ENCODE data around the gene ID4.
A peak's percentile ranks its signal among the peaks of the same experiment; 100 is the strongest.

ID4 gene

DNA sequence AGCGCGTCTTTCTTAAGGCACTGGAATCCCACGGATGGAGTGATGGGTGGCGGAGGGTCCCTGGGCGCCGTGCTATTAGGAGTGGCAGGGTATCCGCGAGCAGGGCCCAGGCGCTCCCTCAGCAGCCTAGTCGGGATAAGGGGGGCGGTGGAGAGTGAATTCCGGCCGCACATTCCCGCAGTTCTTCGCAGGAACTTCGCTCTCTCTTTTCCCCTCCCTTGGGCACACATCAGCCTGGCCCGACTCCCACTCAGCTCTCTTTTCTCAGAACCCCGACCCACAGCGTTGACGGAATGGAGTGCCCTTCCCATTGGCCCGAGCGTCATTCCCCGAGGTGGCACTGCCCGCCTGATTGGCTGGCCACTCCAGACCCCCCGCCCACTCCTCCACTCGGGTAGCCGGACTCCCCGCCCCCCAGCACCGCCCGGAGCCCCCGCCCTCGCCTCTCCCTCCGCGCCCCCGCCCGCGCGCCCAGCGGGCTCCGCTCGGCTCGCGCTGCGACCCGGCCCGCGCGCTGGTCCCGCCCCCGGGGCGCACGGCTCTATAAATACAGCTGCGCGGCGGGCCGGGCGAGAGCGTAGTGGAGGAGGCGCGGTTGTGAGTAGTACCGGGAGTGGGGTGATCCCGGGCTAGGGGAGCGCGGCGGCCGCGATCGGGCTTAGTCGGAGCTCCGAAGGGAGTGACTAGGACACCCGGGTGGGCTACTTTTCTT is at the start of gene ID4:
ID4 (plus strand) TSS at position 572 of the 712 bp plus-strand sequence. CDS start 385 bp downstream, outside the sequence.
- Histone ChIP-seq H3K9ac (ENCODE audit: low read depth in 1 of 2, low read length in 2 of 2) (peak within 1 kb of the TSS; percentile 71 to 73), H3K4me1 (ENCODE audit: control insufficient read depth in 2 of 2, insufficient read depth in 2 of 2, low read length in 2 of 2) (peaks cover 3 to 9% of the 10 kb centered on the region in 2 donors), H3K4me3 (ENCODE audit: low read length in 2 of 2) (peak within 1 kb of the TSS; percentile 67 to 81), H3K9me3 (ENCODE audit: control insufficient read depth in 2 of 2, low read length in 2 of 2) (no peaks in the 10 kb centered on the region), H3K36me3 (ENCODE audit: control insufficient read depth in 2 of 2, insufficient read depth in 2 of 2, low read length in 2 of 2) (no peaks in the 10 kb centered on the region), H3K27me3 (ENCODE audit: control insufficient read depth in 2 of 2, insufficient read depth in 2 of 2, low read length in 2 of 2) (peaks cover 0 to 29% of the 10 kb centered on the region in 2 donors), H3K27ac (ENCODE audit: low read depth in 2 of 2, low read length in 2 of 2) (peak within 1 kb of the TSS; percentile 72 to 74)

- Histone ChIP-seq H3K27ac (ENCODE audit: low read depth in 2 of 2, low read length in 2 of 2) (no peak overlapping the region), H3K27me3 (ENCODE audit: control insufficient read depth in 2 of 2, insufficient read depth in 2 of 2, low read length in 2 of 2) (no peaks in the 10 kb centered on the region)
Measured at GRCh38 chr6:19788686-19789085, 48.5 kb upstream of the ID4 start.

DNA sequence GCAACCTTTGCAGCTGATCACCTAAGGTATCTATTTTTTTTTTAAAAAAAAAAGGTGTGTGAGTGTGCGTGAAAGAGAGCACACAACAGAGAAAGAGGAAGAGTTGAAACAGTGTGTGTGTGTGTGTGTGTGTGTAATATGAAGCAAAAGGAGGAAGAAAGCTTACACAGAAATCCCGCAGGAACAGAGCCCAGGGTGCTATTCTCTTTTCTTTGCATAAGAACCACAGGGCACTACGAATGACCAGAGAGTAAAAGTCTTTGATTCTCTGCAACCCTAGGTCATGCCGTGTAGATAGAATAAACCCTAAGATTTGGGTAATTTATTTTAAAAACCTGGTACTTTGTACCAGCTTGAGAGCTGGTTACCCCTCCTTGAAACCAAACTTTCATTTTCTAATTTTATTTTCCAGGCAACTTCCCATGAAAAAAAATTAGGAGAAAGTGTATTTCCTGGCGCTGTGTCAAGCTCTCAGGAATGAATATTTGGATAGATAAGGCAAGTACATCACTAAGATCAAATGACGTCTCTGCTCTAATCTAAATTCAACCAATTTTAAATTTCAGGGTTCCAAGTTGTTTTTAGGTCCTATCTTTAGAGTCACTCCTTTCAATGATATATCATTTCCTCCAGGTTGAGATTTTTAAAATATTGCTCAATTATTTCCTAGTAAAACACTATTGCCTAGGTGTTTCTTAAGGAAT is 47.9 kb upstream of the ID4 start:
- Histone ChIP-seq H3K36me3 (ENCODE audit: control insufficient read depth in 2 of 2, insufficient read depth in 2 of 2, low read length in 2 of 2) (no peaks in the 10 kb centered on the region), H3K4me1 (ENCODE audit: control insufficient read depth in 2 of 2, insufficient read depth in 2 of 2, low read length in 2 of 2) (no peaks in the 10 kb centered on the region), H3K27me3 (ENCODE audit: control insufficient read depth in 2 of 2, insufficient read depth in 2 of 2, low read length in 2 of 2) (no peaks in the 10 kb centered on the region), H3K9ac (ENCODE audit: low read depth in 1 of 2, low read length in 2 of 2) (no peak overlapping the region), H3K27ac (ENCODE audit: low read depth in 2 of 2, low read length in 2 of 2) (no peak overlapping the region), H3K9me3 (ENCODE audit: control insufficient read depth in 2 of 2, low read length in 2 of 2) (no peaks in the 10 kb centered on the region), H3K4me3 (ENCODE audit: low read length in 2 of 2) (no peak overlapping the region)

More at GRCh38 chr6:19788686-19789085, 48.5 kb upstream of the ID4 start:
- no peak overlapping the region for H3K4me3 ChIP-seq (ENCODE audit: low read length in 2 of 2)
- H3K36me3 ChIP-seq (ENCODE audit: control insufficient read depth in 2 of 2, insufficient read depth in 2 of 2, low read length in 2 of 2): no peaks in the 10 kb centered on the region
- H3K4me1 ChIP-seq (ENCODE audit: control insufficient read depth in 2 of 2, insufficient read depth in 2 of 2, low read length in 2 of 2): no peaks in the 10 kb centered on the region
- no peaks in the 10 kb centered on the region for H3K9me3 ChIP-seq (ENCODE audit: control insufficient read depth in 2 of 2, low read length in 2 of 2)
- H3K9ac ChIP-seq (ENCODE audit: low read depth in 1 of 2, low read length in 2 of 2): no peak overlapping the region

- no peaks in the 10 kb centered on the region for H3K36me3 ChIP-seq (ENCODE audit: control insufficient read depth in 2 of 2, insufficient read depth in 2 of 2, low read length in 2 of 2)
- no peak overlapping the region for H3K9ac ChIP-seq (ENCODE audit: low read depth in 1 of 2, low read length in 2 of 2)
- H3K27ac ChIP-seq (ENCODE audit: low read depth in 2 of 2, low read length in 2 of 2): no peak overlapping the region
- no peak overlapping the region for H3K4me3 ChIP-seq (ENCODE audit: low read length in 2 of 2)
- no peaks in the 10 kb centered on the region for H3K27me3 ChIP-seq (ENCODE audit: control insufficient read depth in 2 of 2, insufficient read depth in 2 of 2, low read length in 2 of 2)
- no peaks in the 10 kb centered on the region for H3K9me3 ChIP-seq (ENCODE audit: control insufficient read depth in 2 of 2, low read length in 2 of 2)
- H3K4me1 ChIP-seq (ENCODE audit: control insufficient read depth in 2 of 2, insufficient read depth in 2 of 2, low read length in 2 of 2): peaks cover 0 to 3% of the 10 kb centered on the region in 2 donors
Measured at GRCh38 chr6:19791267-19791666, 45.9 kb upstream of the ID4 start.

DNA sequence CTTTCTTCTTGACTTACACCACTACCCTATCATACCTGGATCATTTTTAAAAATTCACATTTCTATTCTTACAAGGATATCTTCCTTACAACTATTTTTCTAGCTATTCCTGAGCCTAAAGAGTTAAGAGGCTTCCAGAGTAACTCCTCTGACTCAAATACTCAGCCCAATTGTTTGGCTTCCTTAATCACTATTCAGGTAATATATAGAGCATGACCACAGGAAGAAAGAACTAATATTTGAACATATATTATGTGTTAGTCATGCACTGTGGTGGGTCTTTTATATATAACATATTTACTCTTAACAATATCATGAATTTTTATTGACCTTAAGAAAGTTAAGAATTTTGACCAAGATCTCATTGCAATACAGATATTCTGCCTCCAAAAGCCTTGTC is 42.0 kb upstream of the ID4 start:
- Histone ChIP-seq H3K4me1 (ENCODE audit: control insufficient read depth in 2 of 2, insufficient read depth in 2 of 2, low read length in 2 of 2) (peaks cover 0 to 4% of the 10 kb centered on the region in 2 donors), H3K9ac (ENCODE audit: low read depth in 1 of 2, low read length in 2 of 2) (no peak overlapping the region), H3K27me3 (ENCODE audit: control insufficient read depth in 2 of 2, insufficient read depth in 2 of 2, low read length in 2 of 2) (no peaks in the 10 kb centered on the region), H3K27ac (ENCODE audit: low read depth in 2 of 2, low read length in 2 of 2) (no peak overlapping the region), H3K36me3 (ENCODE audit: control insufficient read depth in 2 of 2, insufficient read depth in 2 of 2, low read length in 2 of 2) (no peaks in the 10 kb centered on the region), H3K4me3 (ENCODE audit: low read length in 2 of 2) (no peak overlapping the region), H3K9me3 (ENCODE audit: control insufficient read depth in 2 of 2, low read length in 2 of 2) (no peaks in the 10 kb centered on the region)

GRCh38 chr6:19796452-19796851 is 40.7 kb upstream of the ID4 start:
- peaks cover 0 to 4% of the 10 kb centered on the region in 2 donors for H3K4me1 ChIP-seq (ENCODE audit: control insufficient read depth in 2 of 2, insufficient read depth in 2 of 2, low read length in 2 of 2)
- no peaks in the 10 kb centered on the region for H3K36me3 ChIP-seq (ENCODE audit: control insufficient read depth in 2 of 2, insufficient read depth in 2 of 2, low read length in 2 of 2)
- no peaks in the 10 kb centered on the region for H3K9me3 ChIP-seq (ENCODE audit: control insufficient read depth in 2 of 2, low read length in 2 of 2)
- H3K27me3 ChIP-seq (ENCODE audit: control insufficient read depth in 2 of 2, insufficient read depth in 2 of 2, low read length in 2 of 2): no peaks in the 10 kb centered on the region
- no peak overlapping the region for H3K27ac ChIP-seq (ENCODE audit: low read depth in 2 of 2, low read length in 2 of 2)
- H3K9ac ChIP-seq (ENCODE audit: low read depth in 1 of 2, low read length in 2 of 2): no peak overlapping the region
- no peak overlapping the region for H3K4me3 ChIP-seq (ENCODE audit: low read length in 2 of 2)

GRCh38 chr6:19798362-19798761 is 38.8 kb upstream of the ID4 start:
- Histone ChIP-seq H3K4me3 (ENCODE audit: low read length in 2 of 2) (no peak overlapping the region), H3K9ac (ENCODE audit: low read depth in 1 of 2, low read length in 2 of 2) (no peak overlapping the region), H3K36me3 (ENCODE audit: control insufficient read depth in 2 of 2, insufficient read depth in 2 of 2, low read length in 2 of 2) (no peaks in the 10 kb centered on the region), H3K27me3 (ENCODE audit: control insufficient read depth in 2 of 2, insufficient read depth in 2 of 2, low read length in 2 of 2) (no peaks in the 10 kb centered on the region), H3K9me3 (ENCODE audit: control insufficient read depth in 2 of 2, low read length in 2 of 2) (no peaks in the 10 kb centered on the region), H3K27ac (ENCODE audit: low read depth in 2 of 2, low read length in 2 of 2) (no peak overlapping the region), H3K4me1 (ENCODE audit: control insufficient read depth in 2 of 2, insufficient read depth in 2 of 2, low read length in 2 of 2) (peaks cover 4 to 5% of the 10 kb centered on the region in 2 donors)

GRCh38 chr6:19802656-19803055 is 34.5 kb upstream of the ID4 start:
- Histone ChIP-seq H3K27ac (ENCODE audit: low read depth in 2 of 2, low read length in 2 of 2) (no peak overlapping the region), H3K36me3 (ENCODE audit: control insufficient read depth in 2 of 2, insufficient read depth in 2 of 2, low read length in 2 of 2) (no peaks in the 10 kb centered on the region), H3K27me3 (ENCODE audit: control insufficient read depth in 2 of 2, insufficient read depth in 2 of 2, low read length in 2 of 2) (no peaks in the 10 kb centered on the region), H3K9me3 (ENCODE audit: control insufficient read depth in 2 of 2, low read length in 2 of 2) (no peaks in the 10 kb centered on the region), H3K9ac (ENCODE audit: low read depth in 1 of 2, low read length in 2 of 2) (no peak overlapping the region), H3K4me1 (ENCODE audit: control insufficient read depth in 2 of 2, insufficient read depth in 2 of 2, low read length in 2 of 2) (peaks cover 8 to 15% of the 10 kb centered on the region in 2 donors), H3K4me3 (ENCODE audit: low read length in 2 of 2) (no peak overlapping the region)

DNA sequence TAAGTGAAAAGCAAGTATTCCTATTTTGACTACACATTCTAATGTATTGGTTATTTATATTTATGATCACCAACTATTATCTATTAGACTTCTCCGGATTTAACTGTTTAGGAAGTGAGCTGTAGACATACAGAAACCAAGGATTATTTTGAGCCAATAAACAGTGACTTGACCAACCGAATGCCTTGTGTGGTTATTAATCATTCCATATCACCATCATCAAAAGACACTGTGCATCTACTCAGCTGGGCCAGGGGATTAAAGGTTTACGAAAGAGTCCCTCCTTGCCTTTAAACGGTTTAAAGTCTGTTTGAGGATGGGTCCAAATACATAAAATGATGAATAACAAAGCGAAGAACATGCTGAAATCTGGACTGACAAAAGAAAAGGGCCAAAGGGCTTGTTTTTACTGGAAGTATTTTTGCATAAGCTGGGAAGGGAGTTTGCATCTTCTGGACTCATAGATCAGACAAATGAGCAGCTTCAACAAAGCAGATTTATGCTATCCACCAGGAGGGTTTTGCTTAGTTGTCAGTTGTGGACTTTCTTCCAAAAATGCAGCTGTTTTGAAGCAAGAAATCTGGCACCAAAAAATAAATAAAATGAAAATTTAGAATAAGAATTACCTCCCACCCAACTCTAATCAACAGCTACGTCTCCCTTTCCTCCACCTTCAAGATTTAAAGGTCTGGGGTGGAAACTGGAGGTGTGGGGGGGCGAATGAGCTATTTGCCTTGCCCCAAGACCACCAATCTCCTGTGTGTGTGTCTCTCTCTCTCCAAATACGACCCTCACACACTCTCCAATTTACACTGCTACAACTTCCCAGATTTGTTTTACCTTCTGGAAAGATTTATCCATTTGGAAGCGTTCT is 33.6 kb upstream of the ID4 start:
- no peaks in the 10 kb centered on the region for H3K36me3 ChIP-seq (ENCODE audit: control insufficient read depth in 2 of 2, insufficient read depth in 2 of 2, low read length in 2 of 2)
- H3K4me3 ChIP-seq (ENCODE audit: low read length in 2 of 2): peak overlapping the region; percentile 59 to 70
- no peaks in the 10 kb centered on the region for H3K27me3 ChIP-seq (ENCODE audit: control insufficient read depth in 2 of 2, insufficient read depth in 2 of 2, low read length in 2 of 2)
- H3K4me1 ChIP-seq (ENCODE audit: control insufficient read depth in 2 of 2, insufficient read depth in 2 of 2, low read length in 2 of 2): peaks cover 8 to 15% of the 10 kb centered on the region in 2 donors
- peak overlapping the region; percentile 69 to 73 for H3K27ac ChIP-seq (ENCODE audit: low read depth in 2 of 2, low read length in 2 of 2)
- H3K9me3 ChIP-seq (ENCODE audit: control insufficient read depth in 2 of 2, low read length in 2 of 2): no peaks in the 10 kb centered on the region
- peak overlapping the region; percentile 43 to 46 for H3K9ac ChIP-seq (ENCODE audit: low read depth in 1 of 2, low read length in 2 of 2)
